HG02759 (cell line): ENCODE results near the gene FECH.
"Not testable (repeated sequence)": the region's sequence is repeated elsewhere in the genome, so short reads cannot be mapped to it uniquely, and the experiment has no call there.

Experiments used
- ATAC-seq: cut with Tn5 transposase; IDR thresholded peaks from one replicate; pipeline ENCODE4 v1.9.1; 2021; ENCODE audit warnings: mild to moderate bottlenecking, moderate library complexity; ENCODE audit not compliant: unreplicated experiment

Gene FECH

DNA sequence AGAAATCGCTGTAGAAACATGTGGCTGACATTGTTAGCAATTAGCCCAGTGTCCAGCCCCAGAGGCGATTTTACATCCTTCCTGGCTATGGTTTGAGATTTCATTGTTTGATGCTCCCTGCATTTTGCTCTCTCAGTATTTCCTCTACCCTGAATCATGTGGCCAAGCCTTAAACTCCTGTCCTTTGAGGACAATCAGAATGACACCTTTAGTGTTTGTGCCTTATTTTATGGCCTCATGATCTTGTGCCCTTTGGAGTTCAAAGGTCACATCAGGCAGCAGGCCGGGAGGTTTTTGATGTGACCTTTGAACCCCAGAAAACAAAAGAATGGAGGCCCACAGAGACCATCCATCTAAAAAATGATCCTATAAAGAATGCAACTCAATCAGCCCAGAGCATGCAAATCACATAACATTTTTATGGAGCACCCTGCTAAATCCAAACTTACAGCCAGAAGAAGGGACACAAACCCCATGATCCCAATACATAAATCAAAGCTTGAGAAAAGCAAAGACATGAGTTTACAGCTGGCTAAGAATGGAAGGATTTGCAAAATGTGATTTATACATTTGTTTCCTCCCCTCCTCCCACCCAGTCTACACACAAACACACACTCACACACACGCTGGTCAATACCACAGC is 52.5 kb downstream of the FECH start:
- no peak for ATAC-seq

- no peak for ATAC-seq
These were observed 53.3 kb downstream of the FECH start for GRCh38 chr18:57533006-57533867.

GRCh38 chr18:57529151-57529550 is 57.4 kb downstream of the FECH start:
- ATAC-seq = no peak

DNA sequence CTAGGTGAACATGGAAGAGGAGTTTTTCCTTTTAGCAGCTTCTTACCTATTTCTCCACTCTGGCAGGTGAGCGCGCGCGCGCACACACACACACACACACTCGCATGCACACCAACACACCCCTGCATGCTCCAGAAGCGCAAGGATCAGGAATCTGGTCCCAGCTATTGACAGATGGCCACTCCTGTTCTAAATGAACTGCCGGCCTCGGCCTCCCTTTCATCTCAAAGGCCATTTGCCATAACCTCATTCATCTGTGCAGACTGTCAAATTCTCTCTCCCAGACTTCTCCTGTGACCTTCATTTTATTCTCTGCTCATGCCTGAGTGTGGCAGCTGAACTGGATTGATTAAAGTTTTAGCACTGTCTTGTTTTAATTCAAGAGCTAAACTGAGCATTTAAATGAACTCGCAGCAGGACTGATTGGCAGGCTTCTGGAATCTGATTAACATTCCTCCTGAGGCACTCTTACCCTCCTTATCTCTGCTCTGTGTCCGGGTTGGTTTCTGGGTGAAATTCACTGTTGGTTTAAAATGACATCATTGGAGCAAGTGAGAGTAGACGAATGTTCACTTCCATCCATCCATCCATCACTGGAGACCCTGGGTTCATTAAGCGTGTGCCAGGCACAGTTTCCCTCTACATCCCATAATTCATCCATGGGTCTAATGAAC is 58.8 kb downstream of the FECH start:
- ATAC-seq = no peak

GRCh38 chr18:57523171-57523956 is 63.1 kb downstream of the FECH start:
- ATAC-seq = no peak

DNA sequence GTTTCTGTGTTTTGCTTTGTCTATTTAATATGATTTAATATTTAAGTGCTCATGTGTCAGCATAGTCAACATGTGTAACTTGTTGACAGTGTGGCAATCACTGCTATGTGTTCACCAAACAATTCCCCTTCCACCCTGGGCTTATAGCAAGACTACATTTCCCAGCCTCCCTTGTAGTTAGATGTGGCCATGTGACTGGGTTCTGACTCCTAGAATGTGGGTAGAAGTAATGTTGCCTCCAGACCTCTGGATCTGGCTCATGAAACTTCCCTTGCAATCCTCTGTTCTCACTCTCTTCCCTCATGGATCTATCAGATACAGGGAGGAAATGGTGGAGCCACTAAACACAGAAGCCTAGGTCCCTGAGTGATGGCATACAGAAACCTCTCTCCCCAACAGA is 64.2 kb downstream of the FECH start:
- ATAC-seq = not testable (repeated sequence)

- no peak for ATAC-seq
These were observed 66.7 kb downstream of the FECH start for GRCh38 chr18:57519668-57520424.

- ATAC-seq = no peak
These were observed 68.0 kb downstream of the FECH start for GRCh38 chr18:57518533-57518932.

GRCh38 chr18:57516056-57516455 is 70.4 kb downstream of the FECH start:
- ATAC-seq = no peak

GRCh38 chr18:57505231-57505630 is 81.3 kb downstream of the FECH start:
- ATAC-seq = no peak

DNA sequence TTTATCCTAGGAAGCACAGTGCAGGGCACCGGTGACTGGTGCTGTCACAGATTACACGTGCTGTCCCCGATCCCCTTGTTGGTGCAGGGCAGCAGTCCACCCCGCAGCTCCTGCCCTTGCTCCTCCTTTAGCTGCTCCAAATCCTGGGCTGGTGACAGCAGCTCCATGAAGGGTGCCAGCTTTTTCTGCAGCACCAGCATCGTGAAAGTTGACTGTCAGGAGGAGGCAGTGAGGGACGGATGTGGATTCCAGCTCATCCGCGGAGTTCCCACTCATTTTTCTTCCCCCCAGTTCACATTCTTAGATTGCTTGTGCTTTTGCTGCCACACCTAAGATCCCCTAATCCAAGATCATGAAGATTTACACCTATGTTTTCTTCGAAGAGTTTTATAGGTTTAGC is 83.9 kb downstream of the FECH start:
- no peak for ATAC-seq

- ATAC-seq = no peak
These were observed 87.7 kb downstream of the FECH start for GRCh38 chr18:57498682-57499256.
